Measurements from ENCODE around the gene PRKCA. TPM values are rescaled to one million over a fixed set of nuclear protein-coding genes. Genes with fewer than 3 reads are reported as not detected.

Gene PRKCA
- total RNA-seq, 1 experiment from 2014 or later = 29.6 TPM

DNA sequence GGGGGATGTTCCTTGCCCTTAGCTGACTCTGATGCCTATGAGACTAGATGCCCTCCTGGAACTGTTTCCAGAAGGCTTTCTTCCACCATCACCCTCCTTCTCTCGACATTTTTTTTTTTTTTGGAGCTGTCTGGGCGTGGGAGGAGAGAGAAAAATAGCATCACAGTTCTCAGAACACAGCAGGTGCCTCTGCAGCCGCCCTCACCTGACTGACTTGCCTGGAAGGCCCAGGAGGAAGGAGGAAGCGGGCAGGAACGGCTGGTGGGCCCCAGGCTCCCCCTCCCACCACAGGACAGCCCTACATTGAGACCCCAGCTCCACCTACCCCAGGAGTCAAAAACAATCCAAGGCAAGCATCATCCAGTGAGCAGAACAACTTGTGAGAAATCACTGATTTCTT, 512.2 kb downstream of the PRKCA start:
- DNase-seq = no peak
- ChIA-PET CTCF (no interaction called here), POLR2A (no interaction called here)
- Histone ChIP-seq H3K36me3 (ENCODE audit: control insufficient read depth, insufficient read depth, low read length) (no peaks in the 10 kb centered on the region), H3K4me3 (ENCODE audit: low read depth, low read length) (no peak overlapping the region), H3K27me3 (replicated peaks; ENCODE audit: control insufficient read depth, insufficient read depth, low read length) (no peaks in the 10 kb centered on the region), H3K9me3 (peaks cover 6% of the 10 kb centered on the region), H3K4me1 (no peaks in the 10 kb centered on the region)
- intact Hi-C loops (cut with micrococcal nuclease; ENCODE audit: unreplicated experiment) = no loop called here
- Mint-ChIP-seq H3K4me3 (ENCODE audit: unreplicated experiment) (no peak overlapping the region), H3K27ac (ENCODE audit: unreplicated experiment) (no peak overlapping the region), H3K4me1 (ENCODE audit: low read depth, unreplicated experiment) (no peaks in the 10 kb centered on the region), H3K9me3 (ENCODE audit: unreplicated experiment) (no peaks in the 10 kb centered on the region), H3K27me3 (ENCODE audit: insufficient read depth, unreplicated experiment) (peaks cover 19% of the 10 kb centered on the region), H3K36me3 (ENCODE audit: insufficient read depth, unreplicated experiment) (no peaks in the 10 kb centered on the region)
- BruUV-seq (replicated peaks) = no TSS peak
- TF ChIP-seq, protein P1, sequence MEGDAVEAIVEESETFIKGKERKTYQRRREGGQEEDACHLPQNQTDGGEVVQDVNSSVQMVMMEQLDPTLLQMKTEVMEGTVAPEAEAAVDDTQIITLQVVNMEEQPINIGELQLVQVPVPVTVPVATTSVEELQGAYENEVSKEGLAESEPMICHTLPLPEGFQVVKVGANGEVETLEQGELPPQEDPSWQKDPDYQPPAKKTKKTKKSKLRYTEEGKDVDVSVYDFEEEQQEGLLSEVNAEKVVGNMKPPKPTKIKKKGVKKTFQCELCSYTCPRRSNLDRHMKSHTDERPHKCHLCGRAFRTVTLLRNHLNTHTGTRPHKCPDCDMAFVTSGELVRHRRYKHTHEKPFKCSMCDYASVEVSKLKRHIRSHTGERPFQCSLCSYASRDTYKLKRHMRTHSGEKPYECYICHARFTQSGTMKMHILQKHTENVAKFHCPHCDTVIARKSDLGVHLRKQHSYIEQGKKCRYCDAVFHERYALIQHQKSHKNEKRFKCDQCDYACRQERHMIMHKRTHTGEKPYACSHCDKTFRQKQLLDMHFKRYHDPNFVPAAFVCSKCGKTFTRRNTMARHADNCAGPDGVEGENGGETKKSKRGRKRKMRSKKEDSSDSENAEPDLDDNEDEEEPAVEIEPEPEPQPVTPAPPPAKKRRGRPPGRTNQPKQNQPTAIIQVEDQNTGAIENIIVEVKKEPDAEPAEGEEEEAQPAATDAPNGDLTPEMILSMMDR (IDR thresholded peaks at IDR 0.05; ENCODE audit: insufficient read depth in 1 of 2, low read depth in 1 of 2, low read length in 1 of 2, severe bottlenecking in 1 of 2, unreplicated experiment in 1 of 2) = no peak

DNA sequence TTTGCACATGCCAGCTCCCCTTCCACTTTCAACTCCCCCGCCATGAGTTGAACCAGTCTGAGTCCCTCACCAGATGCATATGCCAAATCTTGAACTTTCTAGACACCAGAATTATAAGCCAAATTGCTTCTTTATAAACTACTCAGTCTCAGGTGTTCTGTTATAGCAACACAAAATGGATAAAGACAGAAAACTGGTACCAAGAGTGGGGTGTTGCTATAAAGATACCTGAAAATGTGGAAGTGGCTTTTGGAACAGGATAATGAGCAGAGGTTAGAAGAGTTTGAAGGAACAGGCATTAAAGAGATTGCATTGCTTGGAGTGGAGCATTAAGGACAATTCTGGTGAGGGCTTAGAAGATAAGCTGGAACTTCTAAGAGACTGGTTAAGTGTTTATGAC, 515.3 kb downstream of the PRKCA start:
- TF ChIP-seq, protein P1 (IDR thresholded peaks at IDR 0.05; ENCODE audit: insufficient read depth in 1 of 2, low read depth in 1 of 2, low read length in 1 of 2, severe bottlenecking in 1 of 2, unreplicated experiment in 1 of 2) = no peak
- Mint-ChIP-seq H3K4me3 (ENCODE audit: unreplicated experiment) (no peak overlapping the region), H3K27me3 (ENCODE audit: insufficient read depth, unreplicated experiment) (peaks cover 19% of the 10 kb centered on the region), H3K27ac (ENCODE audit: unreplicated experiment) (no peak overlapping the region), H3K9me3 (ENCODE audit: unreplicated experiment) (no peaks in the 10 kb centered on the region), H3K36me3 (ENCODE audit: insufficient read depth, unreplicated experiment) (no peaks in the 10 kb centered on the region), H3K4me1 (ENCODE audit: low read depth, unreplicated experiment) (no peaks in the 10 kb centered on the region)
- Histone ChIP-seq H3K4me1 (no peaks in the 10 kb centered on the region), H3K4me3 (ENCODE audit: low read depth, low read length) (no peak overlapping the region), H3K36me3 (ENCODE audit: control insufficient read depth, insufficient read depth, low read length) (no peaks in the 10 kb centered on the region), H3K27me3 (replicated peaks; ENCODE audit: control insufficient read depth, insufficient read depth, low read length) (no peaks in the 10 kb centered on the region; the same call in 1 of the 2 replicates), H3K9me3 (peaks cover 6% of the 10 kb centered on the region)
- intact Hi-C loops (cut with micrococcal nuclease; ENCODE audit: unreplicated experiment) = no loop called here
- ChIA-PET CTCF (no interaction called here), POLR2A (no interaction called here)
- no TSS peak for BruUV-seq (replicated peaks)
- no peak for DNase-seq

DNA sequence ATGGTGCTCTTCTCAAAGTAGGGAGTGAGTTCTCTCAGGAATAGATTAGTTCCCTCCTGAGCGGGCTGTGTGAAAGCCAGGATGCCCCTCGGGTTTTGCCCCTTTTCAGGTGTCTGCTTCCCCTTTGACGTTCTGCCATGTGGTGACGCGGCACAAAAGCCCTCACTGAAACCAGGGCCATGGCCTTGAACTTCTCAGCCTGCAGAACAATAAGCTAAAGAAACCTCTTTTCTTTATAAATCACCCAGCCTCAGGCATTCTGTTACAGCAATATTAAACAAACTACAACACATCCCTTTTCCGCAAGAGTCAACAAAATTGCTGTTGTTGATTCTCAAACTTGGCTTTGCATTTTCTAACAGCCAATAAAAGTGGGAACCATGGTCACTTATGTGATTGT, 517.1 kb downstream of the PRKCA start:
- Mint-ChIP-seq H3K4me3 (ENCODE audit: unreplicated experiment) (no peak overlapping the region), H3K27ac (ENCODE audit: unreplicated experiment) (no peak overlapping the region), H3K36me3 (ENCODE audit: insufficient read depth, unreplicated experiment) (no peaks in the 10 kb centered on the region), H3K4me1 (ENCODE audit: low read depth, unreplicated experiment) (no peaks in the 10 kb centered on the region), H3K9me3 (ENCODE audit: unreplicated experiment) (no peaks in the 10 kb centered on the region), H3K27me3 (ENCODE audit: insufficient read depth, unreplicated experiment) (peaks cover 16% of the 10 kb centered on the region)
- ChIA-PET CTCF (no interaction called here), POLR2A (no interaction called here)
- BruUV-seq (replicated peaks) = no TSS peak
- no peak overlapping the region for H3K4me3 ChIP-seq (ENCODE audit: low read depth, low read length)
- TF ChIP-seq, protein P1 (IDR thresholded peaks at IDR 0.05; ENCODE audit: insufficient read depth in 1 of 2, low read depth in 1 of 2, low read length in 1 of 2, severe bottlenecking in 1 of 2, unreplicated experiment in 1 of 2) = no peak
- no peaks in the 10 kb centered on the region for H3K4me1 ChIP-seq
- intact Hi-C loops (cut with micrococcal nuclease; ENCODE audit: unreplicated experiment) = no loop called here
- no peaks in the 10 kb centered on the region; the same call in 1 of the 2 replicates for H3K27me3 ChIP-seq (replicated peaks; ENCODE audit: control insufficient read depth, insufficient read depth, low read length)
- peaks cover 6% of the 10 kb centered on the region for H3K9me3 ChIP-seq
- H3K36me3 ChIP-seq (ENCODE audit: control insufficient read depth, insufficient read depth, low read length) = no peaks in the 10 kb centered on the region
- DNase-seq = no peak

Measured in Caco-2 (cell line).